ENCODE measurements around the gene PRR9.
A peak's percentile ranks its signal among the peaks of the same experiment; 100 is the strongest.

The PRR9 gene

GRCh38 chr1:153231363-153231762 is 14.0 kb downstream of the PRR9 start:
- DNase-seq, result no peak

GRCh38 chr1:153231785-153232184 is 14.4 kb downstream of the PRR9 start:
- no peak for DNase-seq

- no peak for DNase-seq
These were observed 15.2 kb downstream of the PRR9 start for GRCh38 chr1:153232553-153232952.

- no peak for DNase-seq
These were observed 16.1 kb downstream of the PRR9 start for GRCh38 chr1:153233448-153233847.

- no peak for DNase-seq
These were observed 21.1 kb downstream of the PRR9 start for GRCh38 chr1:153238527-153238926.

GRCh38 chr1:153242160-153242559 is 24.8 kb downstream of the PRR9 start:
- DNase-seq, result no peak

- no peak for DNase-seq
These were observed 28.1 kb downstream of the PRR9 start for GRCh38 chr1:153245466-153245865.

GRCh38 chr1:153246018-153246417 is 28.6 kb downstream of the PRR9 start:
- DNase-seq, result no peak

GRCh38 chr1:153246825-153247224 is 29.4 kb downstream of the PRR9 start:
- DNase-seq, result no peak

- no peak for DNase-seq
These were observed 30.9 kb downstream of the PRR9 start for GRCh38 chr1:153248176-153248879.

GRCh38 chr1:153250166-153250565 is 32.8 kb downstream of the PRR9 start:
- DNase-seq, result no peak

- no peak for DNase-seq
These were observed 33.7 kb downstream of the PRR9 start for GRCh38 chr1:153251087-153251486.

GRCh38 chr1:153251562-153251961 is 34.2 kb downstream of the PRR9 start:
- DNase-seq, result no peak

GRCh38 chr1:153251988-153252387 is 34.6 kb downstream of the PRR9 start:
- no peak for DNase-seq

GRCh38 chr1:153253076-153253475 is 35.7 kb downstream of the PRR9 start:
- no peak for DNase-seq

- DNase-seq, result no peak
These were observed 36.3 kb downstream of the PRR9 start for GRCh38 chr1:153253693-153254092.

- no peak for DNase-seq
These were observed 42.0 kb downstream of the PRR9 start, which contains the start of gene LORICRIN for GRCh38 chr1:153259387-153259786. Gene LORICRIN, plus strand, starts transcription at chr1:153259687. Its CDS starts 1,263 bp downstream, at chr1:153260950.

GRCh38 chr1:153260585-153261280 is 43.3 kb downstream of the PRR9 start:
- peak; percentile 16 to 20 for DNase-seq

GRCh38 chr1:153261281-153262069 is 44.1 kb downstream of the PRR9 start:
- DNase-seq, result peak in 1 of 2 donors; percentile 39

GRCh38 chr1:153262070-153262366 is 44.6 kb downstream of the PRR9 start:
- no peak for DNase-seq

- no peak for DNase-seq
These were observed 45.2 kb downstream of the PRR9 start for GRCh38 chr1:153262462-153263157.

GRCh38 chr1:153265457-153265856 is 48.1 kb downstream of the PRR9 start:
- no peak for DNase-seq

Measured in stimulated activated CD4-positive, alpha-beta T cell treated with anti-CD3 and anti-CD28 coated beads, Interleukin-2, amount 100 ng/mL, for 24 hours (primary cell).